Vagina (tissue), 2 donors: Measurements from ENCODE around the gene KIF26A.

Experiments
- CTCF ChIP-seq, 3 experiments: fragments of 450-650 bp in 2 of 3; fragments of 200-600 bp in 1 of 3; sonication (generic) in 1 of 3; IDR thresholded peaks; one replicate each; pipeline ENCODE4 v1.5.1; 2017 to 2019; ENCODE audit warnings: antibody characterized with exemption in 3 of 3, mild to moderate bottlenecking in 2 of 3, moderate library complexity in 2 of 3
- POLR2A ChIP-seq, 2 donors: fragments of 450-650 bp; IDR thresholded peaks; one replicate each; pipeline ENCODE4 v1.6.1; 2017; ENCODE audit warnings: antibody characterized with exemption in 2 of 2, mild to moderate bottlenecking in 2 of 2, moderate library complexity in 2 of 2

- no peak for TF ChIP-seq CTCF (IDR thresholded peaks at IDR 0.05)
- no peak for TF ChIP-seq POLR2A (IDR thresholded peaks at IDR 0.05)
Observed at GRCh38 chr14:104115691-104116287, 22.6 kb upstream of the KIF26A start.
